Natural killer cell treated with Interleukin-12 subunit alpha and Interleukin-12 subunit beta and Interleukin-15 and Interleukin-18, amount 100 ng/mL, for 72 hours (primary cell): Measurements from ENCODE around the gene AIFM3. TPM values are rescaled to one million over a fixed set of nuclear protein-coding genes. Genes with fewer than 3 reads are reported as not detected.
A peak's percentile ranks its signal among the peaks of the same experiment; 100 is the strongest.

ENCODE experiments used
- ATAC-seq, 2 donors: fragments of 150-1000 bp; cut with Tn5 transposase in 1 of 2; sonication (Bioruptor Pico), chemical (Tn5 transposase) in 1 of 2; 2 replicates each; pipeline ENCODE4 v1.10.0; 2021
- DNase-seq: peaks from one replicate; pipeline ENCODE4 v3.0.0; 2022; ENCODE audit warnings: low spot score
- H3K27ac Mint-ChIP-seq, 2 donors: 1 replicate in 1 of 2; 2 replicates in 1 of 2; pipeline ENCODE4 v1.8.0; 2022; ENCODE audit warnings: mixed read lengths in 2 of 2, mild to moderate bottlenecking in 1 of 2, moderate library complexity in 1 of 2
- H3K27me3 Mint-ChIP-seq, 2 donors: 1 replicate in 1 of 2; 2 replicates in 1 of 2; pipeline ENCODE4 v1.8.0; 2022; ENCODE audit warnings: mixed read lengths in 2 of 2
- H3K36me3 Mint-ChIP-seq: one replicate; pipeline ENCODE4 v1.8.0; 2022; ENCODE audit warnings: mixed read lengths
- H3K4me1 Mint-ChIP-seq, 2 donors: 1 replicate in 1 of 2; 2 replicates in 1 of 2; pipeline ENCODE4 v1.8.0; 2022; ENCODE audit warnings: low read depth in 2 of 2, mixed read lengths in 2 of 2, mild to moderate bottlenecking in 1 of 2
- H3K4me3 Mint-ChIP-seq: one replicate; pipeline ENCODE4 v1.8.0; 2022; ENCODE audit warnings: mixed read lengths
- H3K9me3 Mint-ChIP-seq: 2 replicates; pipeline ENCODE4 v1.8.0; 2022; ENCODE audit warnings: mixed read lengths
- total RNA-seq, 2 donors: library from RNA; stranded (reverse); gene quantifications; one replicate each; pipeline ENCODE4 v1.2.3, GENCODE V29; 2022

Gene AIFM3
- total RNA-seq, 2 donors from 2014 or later: 1.5 TPM; not detected in 1

- no peak for ATAC-seq
- Mint-ChIP-seq H3K27ac (peak overlapping the region; percentile 83 to 94), H3K36me3 (peaks cover 4% of the 10 kb centered on the region), H3K4me1 (peaks cover 31 to 35% of the 10 kb centered on the region in 2 donors), H3K4me3 (peak overlapping the region; percentile 97), H3K27me3 (no peaks in the 10 kb centered on the region), H3K9me3 (no peaks in the 10 kb centered on the region)
- DNase-seq: no peak
Observed at GRCh38 chr22:20980523-20980922, 13.5 kb downstream of the AIFM3 start.

- Mint-ChIP-seq H3K27ac (peak overlapping the region; percentile 83 to 94), H3K36me3 (peaks cover 5% of the 10 kb centered on the region), H3K4me3 (peak overlapping the region; percentile 97)
Observed at GRCh38 chr22:20980938-20981722, 14.1 kb downstream of the AIFM3 start.

GRCh38 chr22:20981787-20982562 lies 14.9 kb downstream of the AIFM3 start, which contains the start of gene LZTR1:
LZTR1 (plus strand) TSS chr22:20982297; CDS start chr22:20982372, 75 bp downstream.
- Mint-ChIP-seq H3K4me1 (peaks cover 34 to 37% of the 10 kb centered on the region in 2 donors), H3K27ac (peak within 1 kb of the TSS; percentile 83 to 94), H3K36me3 (peaks cover 11% of the 10 kb centered on the region), H3K4me3 (peak within 1 kb of the TSS; percentile 97), H3K9me3 (no peaks in the 10 kb centered on the region), H3K27me3 (no peaks in the 10 kb centered on the region)
- peak; percentile 91 for DNase-seq
- ATAC-seq: peak; percentile 91

More at GRCh38 chr22:20980938-20981722, 14.1 kb downstream of the AIFM3 start:
- Mint-ChIP-seq H3K27me3 (no peaks in the 10 kb centered on the region), H3K9me3 (no peaks in the 10 kb centered on the region), H3K4me1 (peaks cover 31 to 32% of the 10 kb centered on the region in 2 donors)
- ATAC-seq (no peak), DNase-seq (no peak)

- Mint-ChIP-seq H3K4me3 (peak overlapping the region; percentile 97), H3K9me3 (no peaks in the 10 kb centered on the region), H3K27me3 (no peaks in the 10 kb centered on the region), H3K27ac (peak overlapping the region; percentile 83 to 94), H3K4me1 (peaks cover 34 to 37% of the 10 kb centered on the region in 2 donors), H3K36me3 (peaks cover 11% of the 10 kb centered on the region)
- ATAC-seq (peak; percentile 1 to 42), DNase-seq (no peak)
Observed at GRCh38 chr22:20982563-20982882, 15.5 kb downstream of the AIFM3 start.

GRCh38 chr22:20983081-20983771 lies 16.2 kb downstream of the AIFM3 start:
- peaks cover 11% of the 10 kb centered on the region for H3K36me3 Mint-ChIP-seq
- peaks cover 34 to 37% of the 10 kb centered on the region in 2 donors for H3K4me1 Mint-ChIP-seq
- no peak for DNase-seq
- no peaks in the 10 kb centered on the region for H3K27me3 Mint-ChIP-seq
- no peaks in the 10 kb centered on the region for H3K9me3 Mint-ChIP-seq
- ATAC-seq: no peak
- peak overlapping the region; percentile 83 to 94 for H3K27ac Mint-ChIP-seq
- H3K4me3 Mint-ChIP-seq: peak overlapping the region; percentile 97

- H3K9me3 Mint-ChIP-seq: no peaks in the 10 kb centered on the region
- H3K4me1 Mint-ChIP-seq: peaks cover 21 to 27% of the 10 kb centered on the region in 2 donors
- peaks cover 11% of the 10 kb centered on the region for H3K36me3 Mint-ChIP-seq
- DNase-seq (no peak), ATAC-seq (no peak)
- H3K27ac Mint-ChIP-seq: no peak overlapping the region
- no peak overlapping the region for H3K4me3 Mint-ChIP-seq
- no peaks in the 10 kb centered on the region for H3K27me3 Mint-ChIP-seq
Observed at GRCh38 chr22:20985720-20986119, 18.7 kb downstream of the AIFM3 start.

- H3K27ac Mint-ChIP-seq: no peak overlapping the region
- DNase-seq: no peak
- no peak overlapping the region for H3K4me3 Mint-ChIP-seq
- ATAC-seq: no peak
- peaks cover 19 to 25% of the 10 kb centered on the region in 2 donors for H3K4me1 Mint-ChIP-seq
- no peaks in the 10 kb centered on the region for H3K27me3 Mint-ChIP-seq
- H3K9me3 Mint-ChIP-seq: no peaks in the 10 kb centered on the region
- H3K36me3 Mint-ChIP-seq: peaks cover 11% of the 10 kb centered on the region
Observed at GRCh38 chr22:20986365-20986764, 19.3 kb downstream of the AIFM3 start.

- Mint-ChIP-seq H3K4me1 (peaks cover 16 to 22% of the 10 kb centered on the region in 2 donors), H3K4me3 (no peak overlapping the region), H3K27ac (no peak overlapping the region), H3K9me3 (no peaks in the 10 kb centered on the region), H3K36me3 (peaks cover 11% of the 10 kb centered on the region), H3K27me3 (no peaks in the 10 kb centered on the region)
- DNase-seq (no peak), ATAC-seq (no peak)
Observed at GRCh38 chr22:20987375-20987774, 20.3 kb downstream of the AIFM3 start.

GRCh38 chr22:20988573-20989322 lies 21.7 kb downstream of the AIFM3 start:
- Mint-ChIP-seq H3K4me3 (no peak overlapping the region), H3K27ac (no peak overlapping the region), H3K4me1 (peaks cover 8 to 11% of the 10 kb centered on the region in 2 donors), H3K36me3 (peaks cover 11% of the 10 kb centered on the region), H3K27me3 (no peaks in the 10 kb centered on the region), H3K9me3 (no peaks in the 10 kb centered on the region)
- ATAC-seq (no peak), DNase-seq (no peak)

- H3K36me3 Mint-ChIP-seq: peaks cover 7% of the 10 kb centered on the region
- peaks cover 4 to 5% of the 10 kb centered on the region in 2 donors for H3K4me1 Mint-ChIP-seq
- DNase-seq (no peak), ATAC-seq (no peak)
- no peaks in the 10 kb centered on the region for H3K9me3 Mint-ChIP-seq
- H3K27me3 Mint-ChIP-seq: no peaks in the 10 kb centered on the region
- H3K4me3 Mint-ChIP-seq: no peak overlapping the region
- H3K27ac Mint-ChIP-seq: no peak overlapping the region
Observed at GRCh38 chr22:20989323-20990138, 22.5 kb downstream of the AIFM3 start.

- DNase-seq: no peak
- Mint-ChIP-seq H3K27ac (no peak overlapping the region), H3K27me3 (no peaks in the 10 kb centered on the region), H3K4me3 (no peak overlapping the region), H3K36me3 (peaks cover 7% of the 10 kb centered on the region), H3K4me1 (peaks cover 4 to 5% of the 10 kb centered on the region in 2 donors), H3K9me3 (no peaks in the 10 kb centered on the region)
- ATAC-seq: no peak
Observed at GRCh38 chr22:20990184-20991180, 23.4 kb downstream of the AIFM3 start.
